Stimulated activated naive CD4-positive, alpha-beta T cell (primary cell): ENCODE measurements around the gene KIF3A.

ENCODE experiments used
- DNase-seq, 6 experiments: peaks; one replicate each; lab custom pipeline; 2025; lab: John Stamatoyannopoulos, UW

KIF3A gene

GRCh38 chr5:132770476-132771159, 33.3 kb upstream of the KIF3A start:
- no peak for DNase-seq

GRCh38 chr5:132768485-132768868, 31.1 kb upstream of the KIF3A start:
- DNase-seq = no peak

GRCh38 chr5:132767150-132767549, 29.8 kb upstream of the KIF3A start:
- no peak for DNase-seq

GRCh38 chr5:132766806-132767055, 29.4 kb upstream of the KIF3A start:
- no peak for DNase-seq

GRCh38 chr5:132766020-132766805, 28.9 kb upstream of the KIF3A start:
- DNase-seq = no peak

- DNase-seq = no peak
These were observed 28.1 kb upstream of the KIF3A start for GRCh38 chr5:132765311-132766019.

- DNase-seq = no peak
These were observed 27.4 kb upstream of the KIF3A start for GRCh38 chr5:132764671-132765238.

GRCh38 chr5:132764051-132764450, 26.7 kb upstream of the KIF3A start:
- DNase-seq = no peak

GRCh38 chr5:132763181-132764036, 26.1 kb upstream of the KIF3A start:
- DNase-seq = no peak

GRCh38 chr5:132762246-132763000, 25.1 kb upstream of the KIF3A start:
- DNase-seq = no peak

GRCh38 chr5:132761321-132762240, 24.2 kb upstream of the KIF3A start:
- no peak for DNase-seq

- DNase-seq = no peak
These were observed 23.4 kb upstream of the KIF3A start for GRCh38 chr5:132760601-132761317.

- DNase-seq = no peak
These were observed 22.7 kb upstream of the KIF3A start for GRCh38 chr5:132760049-132760420.

GRCh38 chr5:132759114-132760048, 22.0 kb upstream of the KIF3A start:
- no peak for DNase-seq

GRCh38 chr5:132758451-132758850, 21.1 kb upstream of the KIF3A start:
- DNase-seq = no peak

- no peak for DNase-seq
These were observed 19.2 kb upstream of the KIF3A start for GRCh38 chr5:132756542-132756941.

GRCh38 chr5:132754947-132755346, 17.6 kb upstream of the KIF3A start:
- DNase-seq = no peak

GRCh38 chr5:132754111-132754510, 16.8 kb upstream of the KIF3A start:
- no peak for DNase-seq
